HG02852 (cell line): Measurements from ENCODE around the gene ABHD18.
"Not testable (repeated sequence)": the region's sequence is repeated elsewhere in the genome, so short reads cannot be mapped to it uniquely, and the experiment has no call there.

ENCODE experiments used
- ATAC-seq: cut with Tn5 transposase; IDR thresholded peaks from one replicate; pipeline ENCODE4 v1.9.1; 2021; ENCODE audit warnings: mild to moderate bottlenecking, moderate library complexity; ENCODE audit not compliant: unreplicated experiment

The ABHD18 gene

GRCh38 chr4:127965062-127965802 lies at the start of gene ABHD18, which contains the start of gene MFSD8:
ABHD18 (plus strand) TSS chr4:127965406; CDS start chr4:127982956, 17,550 bp downstream.
MFSD8 (minus strand) TSS chr4:127965173; CDS start chr4:127965133, 40 bp downstream.
- peak; percentile 94 for ATAC-seq

GRCh38 chr4:127916512-127916911 lies 48.7 kb upstream of the ABHD18 start:
- ATAC-seq, result no peak

GRCh38 chr4:127917151-127917550 lies 48.1 kb upstream of the ABHD18 start:
- no peak for ATAC-seq

- no peak for ATAC-seq
Measured at GRCh38 chr4:127920521-127920920, 44.7 kb upstream of the ABHD18 start.

DNA sequence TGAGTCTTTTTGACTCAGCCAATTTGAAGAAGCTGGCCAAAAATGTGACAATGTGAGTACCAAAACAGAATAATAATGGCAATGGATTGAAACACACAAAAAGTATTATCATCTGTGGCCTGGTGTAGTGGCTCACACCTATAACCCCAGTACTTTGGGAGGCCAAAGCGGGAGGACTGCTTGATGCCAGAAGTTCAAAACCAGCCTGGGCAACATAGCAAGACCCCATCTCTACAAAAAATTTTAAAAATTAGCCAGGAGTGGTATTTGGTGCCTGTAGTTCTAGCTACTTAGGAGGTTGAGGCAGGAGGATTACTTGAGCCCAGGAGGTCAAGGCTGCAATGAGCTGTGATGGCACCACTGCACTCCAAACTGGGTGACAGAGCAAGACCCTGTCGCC lies 43.0 kb upstream of the ABHD18 start:
- no peak for ATAC-seq

DNA sequence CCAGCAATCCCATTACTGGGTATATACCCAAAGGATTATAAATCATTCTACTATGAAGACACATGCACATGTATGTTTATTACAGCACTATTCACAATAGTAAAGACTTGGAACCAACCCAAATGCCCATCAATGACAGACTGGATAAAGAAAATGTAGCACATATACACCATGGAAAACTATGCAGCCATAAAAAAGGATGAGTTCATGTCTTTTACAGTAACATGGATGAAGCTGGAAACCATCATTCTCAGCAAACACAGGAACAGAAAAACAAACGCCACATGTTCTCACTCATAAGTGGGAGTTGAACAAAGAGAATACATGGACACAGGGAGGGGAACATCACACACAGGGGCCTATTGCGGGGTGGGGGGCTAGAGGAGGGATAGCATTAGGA lies 39.5 kb upstream of the ABHD18 start:
- not testable (repeated sequence) for ATAC-seq

- ATAC-seq, result no peak
Measured at GRCh38 chr4:127930175-127930574, 35.0 kb upstream of the ABHD18 start.

GRCh38 chr4:127931836-127932235 lies 33.4 kb upstream of the ABHD18 start:
- not testable (repeated sequence) for ATAC-seq

GRCh38 chr4:127936974-127937373 lies 28.2 kb upstream of the ABHD18 start:
- no peak for ATAC-seq

- ATAC-seq, result no peak
Measured at GRCh38 chr4:127957105-127957504, 8.1 kb upstream of the ABHD18 start.

- ATAC-seq, result no peak
Measured at GRCh38 chr4:127959794-127960193, 5.4 kb upstream of the ABHD18 start.

- not testable (repeated sequence) for ATAC-seq
Measured at GRCh38 chr4:127963633-127964398, 1.4 kb upstream of the ABHD18 start.

- ATAC-seq, result peak; percentile 20
Measured at GRCh38 chr4:127964426-127965061, 662 bp upstream of the ABHD18 start.

- ATAC-seq, result peak; percentile 29
Measured at GRCh38 chr4:127965803-127966175, 583 bp downstream of the ABHD18 start.

GRCh38 chr4:127967141-127967775 lies 2.1 kb downstream of the ABHD18 start:
- no peak for ATAC-seq

- ATAC-seq, result no peak
Measured at GRCh38 chr4:127968586-127968985, 3.4 kb downstream of the ABHD18 start.

DNA sequence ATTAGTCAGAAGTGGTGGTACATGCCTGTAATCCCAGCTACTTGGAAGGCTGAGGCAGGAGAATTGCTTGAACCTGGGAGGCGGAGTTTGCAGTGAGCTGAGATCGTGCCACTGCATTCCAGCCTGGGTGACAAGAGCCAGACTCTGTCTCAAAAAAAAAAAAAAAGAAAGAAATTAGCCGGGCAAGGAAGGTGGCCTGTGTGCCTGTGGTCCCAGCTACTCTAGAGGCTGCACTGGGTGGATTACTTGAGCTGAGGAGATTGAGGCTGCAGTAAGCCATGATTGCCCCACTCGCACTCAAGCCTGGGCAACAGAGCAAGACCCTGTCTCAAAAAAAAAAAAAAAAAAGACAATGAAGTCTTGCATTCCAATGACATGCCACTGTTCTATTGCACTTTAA lies 5.7 kb downstream of the ABHD18 start:
- ATAC-seq, result not testable (repeated sequence)

DNA sequence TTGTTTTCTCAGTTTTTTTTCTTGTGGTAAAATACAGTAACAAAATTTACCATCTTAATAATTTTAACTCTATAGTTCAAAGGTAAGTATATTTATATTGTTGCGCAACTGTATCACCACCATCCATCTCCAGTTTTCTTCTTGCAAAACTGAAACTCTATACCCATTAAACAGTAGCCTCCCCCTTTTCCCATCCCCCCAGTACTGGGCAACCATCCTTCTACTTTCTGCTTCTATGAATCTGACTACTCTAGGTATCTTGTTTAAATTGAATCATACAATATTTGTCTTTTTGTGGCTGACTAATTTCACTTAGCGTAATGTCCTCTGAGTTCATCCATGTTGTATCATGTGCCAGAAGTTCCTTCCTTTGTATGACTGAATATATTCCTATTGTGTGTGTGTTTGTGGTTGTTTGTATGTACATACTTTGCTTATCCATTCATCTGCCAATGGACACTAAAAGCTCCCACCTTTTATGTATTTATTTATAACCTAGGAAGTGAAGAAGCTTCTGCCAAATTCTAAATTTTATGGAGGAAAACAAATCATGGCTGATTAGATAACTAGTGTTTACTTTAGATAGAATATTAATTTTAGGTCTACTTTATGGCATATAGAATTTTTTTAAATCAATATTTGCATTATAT lies 10.0 kb downstream of the ABHD18 start:
- no peak for ATAC-seq

DNA sequence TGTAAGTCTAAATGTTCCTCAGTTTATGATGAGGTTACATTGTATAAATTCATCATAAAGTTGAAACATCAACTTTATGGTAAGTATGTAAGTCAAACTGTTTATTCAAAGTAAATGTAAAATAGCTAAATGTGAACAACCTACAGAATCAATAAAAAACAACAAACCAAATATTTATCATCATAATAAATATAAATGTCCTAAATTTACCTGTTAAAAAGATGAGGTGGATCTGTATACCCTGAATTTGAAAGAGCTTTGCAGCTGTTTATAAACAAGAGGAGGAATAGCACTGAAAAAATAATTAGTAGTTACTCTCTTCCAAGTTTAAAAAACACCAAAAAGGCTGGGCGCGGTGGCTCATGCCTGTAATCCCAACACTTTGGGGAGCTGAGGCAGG lies 13.7 kb downstream of the ABHD18 start:
- no peak for ATAC-seq

- ATAC-seq, result no peak
Measured at GRCh38 chr4:127982445-127982844, 17.2 kb downstream of the ABHD18 start.

GRCh38 chr4:127985989-127986388 lies 20.8 kb downstream of the ABHD18 start:
- ATAC-seq, result no peak
